Uterus (tissue), 2 donors: Measurements from ENCODE around the gene FILIP1L.

Experiments used
- CTCF ChIP-seq, 4 experiments: fragments of 200-600 bp in 2 of 4; fragments of 450-650 bp in 2 of 4; sonication (generic) in 2 of 4; IDR thresholded peaks; one replicate each; pipeline ENCODE4 v1.5.1; 2016 to 2019; ENCODE audit warnings: antibody characterized with exemption in 4 of 4, mild to moderate bottlenecking in 2 of 4, moderate library complexity in 1 of 4
- POLR2A ChIP-seq, 2 donors: fragments of 450-650 bp; IDR thresholded peaks; one replicate each; pipeline ENCODE4 v1.6.1; 2016; ENCODE audit warnings: antibody characterized with exemption in 2 of 2, mild to moderate bottlenecking in 1 of 2, moderate library complexity in 1 of 2

DNA sequence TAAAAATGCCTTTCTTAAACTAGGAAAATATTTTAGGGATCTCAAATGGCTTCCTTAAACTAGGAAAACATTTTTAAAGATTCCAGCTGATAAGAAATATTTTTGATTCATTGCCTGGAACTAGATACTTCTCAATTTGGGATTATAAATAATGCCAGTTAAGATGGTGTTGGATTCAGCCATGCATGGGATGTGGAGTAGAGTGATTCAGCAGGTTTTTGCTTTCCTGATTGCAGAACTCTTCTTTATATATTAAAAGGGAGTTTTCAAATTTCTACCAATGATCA, 15.6 kb downstream of the FILIP1L start:
- TF ChIP-seq CTCF (IDR thresholded peaks at IDR 0.05), result no peak
- no peak for TF ChIP-seq POLR2A (IDR thresholded peaks at IDR 0.05)
